AG04450 (cell line): ENCODE measurements around the gene PRXL2A. TPM values are rescaled to one million over a fixed set of nuclear protein-coding genes. Genes with fewer than 3 reads are reported as not detected.

ENCODE experiments used
- CTCF ChIA-PET: fragments of 300-600, 350-600 bp; formaldehyde crosslinking; extraction: SDS; loops from one replicate; lab custom pipeline; 2022; ENCODE audit warnings: antibody characterized with exemption, inconsistent platforms; lab: Charles Lee
- POLR2A ChIA-PET: fragments of 350-600 bp; formaldehyde crosslinking; extraction: SDS; loops from one replicate; lab custom pipeline; 2021; ENCODE audit warnings: antibody characterized with exemption, inconsistent platforms; lab: Yijun Ruan, JAX
- DNase-seq: peaks from one replicate; pipeline ENCODE4 v3.0.0-alpha.2; 2011; ENCODE audit warnings: low read depth, low spot score
- H3K27ac ChIP-seq: one replicate; pipeline ENCODE4 v1.5.1; 2012; ENCODE audit warnings: low read depth, low read length, control low read depth
- H3K27me3 ChIP-seq: one replicate; pipeline ENCODE4 v1.6.0; 2012; ENCODE audit warnings: low read length; ENCODE audit not compliant: control insufficient read depth, insufficient read depth
- H3K4me3 ChIP-seq: 2 replicates; pipeline ENCODE4 v1.5.1; 2011; ENCODE audit warnings: mild to moderate bottlenecking, low read depth, low read length, control low read depth
- H3K9me3 ChIP-seq: 2 replicates; pipeline ENCODE4 v1.5.1; 2012; ENCODE audit warnings: low read length; ENCODE audit not compliant: control insufficient read depth, insufficient read depth
- polyA plus RNA-seq: library from polyadenylated mRNA; depleted of rRNA; stranded (reverse); fragments of >200 nt; gene quantifications from 2 replicates; pipeline ENCODE4 v1.2.3, GENCODE V29; 2011
- TF ChIP-seq, protein P1 (sequence below): IDR thresholded peaks from 2 replicates; pipeline ENCODE4 v1.5.1; 2011; ENCODE audit warnings: low read depth, low read length, control low read depth, inconsistent platforms

PRXL2A gene
- polyA plus RNA-seq, 1 experiment: 5.2 TPM

DNA sequence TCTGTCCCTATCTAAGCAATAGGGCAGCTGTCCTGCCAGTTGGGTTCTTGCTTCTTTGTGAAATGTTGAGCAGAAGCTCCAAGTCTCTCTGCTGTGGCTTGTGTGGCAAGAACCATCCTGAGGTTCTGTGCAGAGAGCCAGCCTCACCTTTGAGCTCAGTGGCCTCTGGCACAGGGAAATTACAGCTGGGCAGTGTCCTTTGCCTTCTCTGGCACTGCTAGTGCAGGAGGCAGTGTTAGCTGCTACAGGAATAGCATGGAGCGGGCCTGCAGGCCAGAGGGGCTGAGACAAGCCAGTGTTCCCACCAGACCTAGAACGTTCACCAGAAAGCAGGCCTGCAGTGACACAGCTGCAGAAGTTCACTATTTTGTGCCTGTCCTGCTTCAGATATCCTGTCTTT lies 1.8 kb downstream of the PRXL2A start:
- Histone ChIP-seq H3K27me3 (peaks cover 29% of the 10 kb centered on the region), H3K4me3 (no peak overlapping the region), H3K27ac (no peak overlapping the region), H3K9me3 (no peaks in the 10 kb centered on the region; the same call in 1 of the 2 replicates)
- TF ChIP-seq, protein P1, sequence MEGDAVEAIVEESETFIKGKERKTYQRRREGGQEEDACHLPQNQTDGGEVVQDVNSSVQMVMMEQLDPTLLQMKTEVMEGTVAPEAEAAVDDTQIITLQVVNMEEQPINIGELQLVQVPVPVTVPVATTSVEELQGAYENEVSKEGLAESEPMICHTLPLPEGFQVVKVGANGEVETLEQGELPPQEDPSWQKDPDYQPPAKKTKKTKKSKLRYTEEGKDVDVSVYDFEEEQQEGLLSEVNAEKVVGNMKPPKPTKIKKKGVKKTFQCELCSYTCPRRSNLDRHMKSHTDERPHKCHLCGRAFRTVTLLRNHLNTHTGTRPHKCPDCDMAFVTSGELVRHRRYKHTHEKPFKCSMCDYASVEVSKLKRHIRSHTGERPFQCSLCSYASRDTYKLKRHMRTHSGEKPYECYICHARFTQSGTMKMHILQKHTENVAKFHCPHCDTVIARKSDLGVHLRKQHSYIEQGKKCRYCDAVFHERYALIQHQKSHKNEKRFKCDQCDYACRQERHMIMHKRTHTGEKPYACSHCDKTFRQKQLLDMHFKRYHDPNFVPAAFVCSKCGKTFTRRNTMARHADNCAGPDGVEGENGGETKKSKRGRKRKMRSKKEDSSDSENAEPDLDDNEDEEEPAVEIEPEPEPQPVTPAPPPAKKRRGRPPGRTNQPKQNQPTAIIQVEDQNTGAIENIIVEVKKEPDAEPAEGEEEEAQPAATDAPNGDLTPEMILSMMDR: no peak
- DNase-seq: no peak
- ChIA-PET CTCF (interaction anchor here (1.1 kb wide), 1 partner anchor 35 kb away, joined by 3 read pairs; no protein-coding TSS in a partner anchor), POLR2A (no interaction called here)

DNA sequence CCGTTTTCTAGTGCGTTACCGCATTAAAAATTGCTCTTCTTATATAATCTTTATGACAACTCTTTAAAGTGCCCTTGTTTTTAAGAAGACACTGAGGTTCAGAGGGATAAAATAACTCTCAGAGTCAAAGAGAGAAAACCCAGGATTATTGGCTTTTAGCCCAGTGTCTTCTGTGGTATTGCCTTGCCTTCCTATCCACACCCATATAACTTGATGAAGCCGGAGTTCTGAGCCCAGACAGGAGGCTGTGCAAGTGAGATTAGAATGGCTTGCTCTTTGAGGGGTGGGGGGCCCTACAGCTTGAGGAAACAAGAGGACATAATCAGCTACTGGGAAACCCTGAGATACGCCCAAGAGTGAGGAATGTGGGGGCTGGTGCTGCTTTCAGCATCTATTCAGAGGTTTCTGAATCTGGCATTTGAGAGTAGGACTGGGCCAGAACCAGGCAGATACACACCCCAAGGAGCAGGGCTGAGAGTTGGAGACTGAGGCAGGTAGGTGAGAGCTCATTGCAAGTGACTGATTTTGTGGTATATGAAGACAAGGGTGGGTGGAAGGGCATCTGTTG lies 2.3 kb downstream of the PRXL2A start:
- ChIA-PET CTCF (interaction anchor here (1.1 kb wide), 1 partner anchor 34 kb away, joined by 3 read pairs; no protein-coding TSS in a partner anchor), POLR2A (no interaction called here)
- Histone ChIP-seq H3K27me3 (peaks cover 33% of the 10 kb centered on the region), H3K27ac (no peak overlapping the region), H3K4me3 (no peak overlapping the region), H3K9me3 (no peaks in the 10 kb centered on the region; the same call in 1 of the 2 replicates)
- DNase-seq: no peak
- TF ChIP-seq, protein P1: no peak

DNA sequence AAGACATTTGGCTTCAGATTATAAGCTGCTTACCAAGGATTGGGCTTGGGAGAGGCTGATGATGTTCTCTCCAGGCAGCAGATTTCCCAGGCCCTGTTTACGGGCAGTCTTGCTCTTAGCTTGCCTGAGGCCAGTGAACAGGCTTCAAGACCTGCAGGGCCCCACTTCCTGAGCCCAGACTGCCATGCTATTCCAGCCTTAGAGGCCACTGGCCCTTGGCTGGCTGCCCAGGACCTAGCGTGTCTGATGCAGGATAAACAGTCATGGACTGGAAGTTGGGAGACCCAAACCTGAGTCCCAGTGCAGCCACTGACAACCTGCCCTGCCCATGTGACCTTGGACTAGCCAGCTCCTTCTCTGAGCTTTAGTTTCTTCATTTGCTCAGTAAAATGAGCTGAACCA lies 2.9 kb downstream of the PRXL2A start:
- POLR2A ChIA-PET: no interaction called here
- no peak for DNase-seq
- no peak overlapping the region for H3K27ac ChIP-seq
- CTCF ChIA-PET: interaction anchor here (1.1 to 1.5 kb wide), 2 partner anchors 34 to 94 kb away, joined by 3 read pairs; no protein-coding TSS in a partner anchor
- TF ChIP-seq, protein P1: no peak
- H3K27me3 ChIP-seq: peaks cover 33% of the 10 kb centered on the region
- H3K4me3 ChIP-seq: no peak overlapping the region
- H3K9me3 ChIP-seq: no peaks in the 10 kb centered on the region; the same call in 1 of the 2 replicates

DNA sequence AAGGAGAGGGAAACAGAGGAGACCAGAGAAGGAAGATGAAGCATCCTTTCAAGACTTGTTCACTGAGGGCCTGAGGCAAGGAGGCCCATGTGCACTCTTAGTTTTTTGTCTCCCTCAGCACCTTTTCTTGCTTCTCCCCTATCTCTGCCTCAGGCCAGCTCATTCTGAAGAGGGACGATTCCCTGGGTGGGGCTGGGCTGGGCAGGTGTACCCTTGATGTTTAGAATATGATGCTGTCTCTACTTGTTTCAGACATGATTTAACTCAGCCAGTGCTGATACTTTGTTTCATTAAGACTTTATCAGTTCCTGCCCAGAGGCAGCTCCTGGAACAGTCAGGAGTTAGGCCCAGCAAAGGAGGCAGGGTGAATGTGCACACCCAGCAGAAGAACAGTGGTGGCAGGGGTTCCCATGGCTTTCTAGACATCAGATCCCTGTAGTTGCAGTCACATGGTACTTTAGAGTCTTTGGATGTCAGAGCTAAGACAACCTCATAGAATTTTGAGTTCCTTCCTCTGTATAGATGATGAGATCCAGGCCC lies 3.4 kb downstream of the PRXL2A start:
- DNase-seq: no peak
- TF ChIP-seq, protein P1: no peak
- no peaks in the 10 kb centered on the region; the same call in 1 of the 2 replicates for H3K9me3 ChIP-seq
- ChIA-PET CTCF (interaction anchor here (1.5 kb wide), 1 partner anchor 94 kb away, joined by 3 read pairs; no protein-coding TSS in a partner anchor), POLR2A (no interaction called here)
- no peak overlapping the region for H3K27ac ChIP-seq
- H3K4me3 ChIP-seq: no peak overlapping the region
- peaks cover 32% of the 10 kb centered on the region for H3K27me3 ChIP-seq

DNA sequence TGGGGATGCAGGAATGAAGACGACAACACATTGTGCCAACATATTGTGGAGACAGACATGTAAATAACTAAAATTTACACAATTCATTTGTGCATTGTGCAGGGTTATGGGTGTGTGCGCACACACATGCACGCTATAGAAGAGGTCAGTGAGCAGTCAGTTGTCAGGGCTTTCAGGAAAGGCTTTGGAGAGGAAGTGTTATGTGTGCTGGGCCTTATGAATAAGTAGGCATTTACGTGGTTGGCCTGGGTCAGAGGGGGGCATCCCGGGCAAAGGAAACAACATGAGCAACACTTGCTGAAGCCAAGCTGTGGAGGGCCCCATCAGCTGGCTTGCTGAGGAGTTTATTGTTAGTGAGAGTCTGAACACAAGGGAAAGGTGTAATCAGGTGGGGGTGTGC lies 4.1 kb downstream of the PRXL2A start:
- ChIA-PET POLR2A (no interaction called here), CTCF (interaction anchor here (1.5 kb wide), 1 partner anchor 93 kb away, joined by 3 read pairs; no protein-coding TSS in a partner anchor)
- TF ChIP-seq, protein P1: no peak
- H3K27me3 ChIP-seq: peaks cover 28% of the 10 kb centered on the region
- no peaks in the 10 kb centered on the region; the same call in 1 of the 2 replicates for H3K9me3 ChIP-seq
- H3K27ac ChIP-seq: no peak overlapping the region
- DNase-seq: no peak
- H3K4me3 ChIP-seq: no peak overlapping the region
